ENCODE measurements around the gene EPS8L3.

Gene EPS8L3

DNA sequence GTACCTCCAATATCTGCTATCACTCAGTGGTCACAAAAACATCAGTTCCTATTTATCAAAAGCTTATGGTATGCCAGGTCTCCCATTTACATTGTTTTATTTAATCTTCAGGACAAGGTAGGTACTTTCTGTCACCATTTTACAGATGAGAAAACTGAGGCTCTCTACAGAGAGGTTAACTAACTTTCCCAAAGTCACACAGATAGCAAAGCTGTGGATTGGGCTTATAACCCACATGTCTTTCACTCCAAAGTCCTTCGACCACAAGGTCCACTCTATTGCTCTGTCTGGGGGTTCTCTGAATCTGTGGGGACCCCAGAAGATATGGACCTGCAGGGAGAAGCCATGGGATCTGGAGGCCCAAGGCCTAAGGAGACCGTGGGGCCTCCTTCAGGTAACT, 26.6 kb upstream of the EPS8L3 start:
- Histone ChIP-seq H3K27ac (ENCODE audit: low read depth, low read length) (no peak overlapping the region), H3K36me3 (ENCODE audit: low read length) (no peaks in the 10 kb centered on the region), H3K27me3 (ENCODE audit: low read length) (no peaks in the 10 kb centered on the region), H4K20me1 (ENCODE audit: low read depth, low read length) (no peaks in the 10 kb centered on the region), H3K4me2 (ENCODE audit: low read depth, low read length, poor library complexity, severe bottlenecking) (no peak overlapping the region), H3F3A (ENCODE audit: insufficient read depth) (no peaks in the 10 kb centered on the region), H3K79me2 (ENCODE audit: insufficient read depth, low read length) (no peaks in the 10 kb centered on the region), H3K4me3 (ENCODE audit: insufficient read depth, low read length, poor library complexity, severe bottlenecking) (no peak overlapping the region), H3K9me3 (ENCODE audit: insufficient read depth, low read length) (no peaks in the 10 kb centered on the region), H3K9ac (ENCODE audit: low read length) (no peak overlapping the region), H2AFZ (ENCODE audit: low read depth, low read length, severe bottlenecking) (no peak overlapping the region), H3K9me2 (replicated peaks; ENCODE audit: insufficient read depth, low read length) (no peaks in the 10 kb centered on the region)
- TF ChIP-seq EZH2phosphoT487 (conservative IDR thresholded peaks at IDR 0.05; ENCODE audit: low read length) = no peak
- TF ChIP-seq, protein P1, sequence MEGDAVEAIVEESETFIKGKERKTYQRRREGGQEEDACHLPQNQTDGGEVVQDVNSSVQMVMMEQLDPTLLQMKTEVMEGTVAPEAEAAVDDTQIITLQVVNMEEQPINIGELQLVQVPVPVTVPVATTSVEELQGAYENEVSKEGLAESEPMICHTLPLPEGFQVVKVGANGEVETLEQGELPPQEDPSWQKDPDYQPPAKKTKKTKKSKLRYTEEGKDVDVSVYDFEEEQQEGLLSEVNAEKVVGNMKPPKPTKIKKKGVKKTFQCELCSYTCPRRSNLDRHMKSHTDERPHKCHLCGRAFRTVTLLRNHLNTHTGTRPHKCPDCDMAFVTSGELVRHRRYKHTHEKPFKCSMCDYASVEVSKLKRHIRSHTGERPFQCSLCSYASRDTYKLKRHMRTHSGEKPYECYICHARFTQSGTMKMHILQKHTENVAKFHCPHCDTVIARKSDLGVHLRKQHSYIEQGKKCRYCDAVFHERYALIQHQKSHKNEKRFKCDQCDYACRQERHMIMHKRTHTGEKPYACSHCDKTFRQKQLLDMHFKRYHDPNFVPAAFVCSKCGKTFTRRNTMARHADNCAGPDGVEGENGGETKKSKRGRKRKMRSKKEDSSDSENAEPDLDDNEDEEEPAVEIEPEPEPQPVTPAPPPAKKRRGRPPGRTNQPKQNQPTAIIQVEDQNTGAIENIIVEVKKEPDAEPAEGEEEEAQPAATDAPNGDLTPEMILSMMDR (IDR thresholded peaks at IDR 0.05; ENCODE audit: insufficient read depth, low read length, poor library complexity, severe bottlenecking) = no peak

DNA sequence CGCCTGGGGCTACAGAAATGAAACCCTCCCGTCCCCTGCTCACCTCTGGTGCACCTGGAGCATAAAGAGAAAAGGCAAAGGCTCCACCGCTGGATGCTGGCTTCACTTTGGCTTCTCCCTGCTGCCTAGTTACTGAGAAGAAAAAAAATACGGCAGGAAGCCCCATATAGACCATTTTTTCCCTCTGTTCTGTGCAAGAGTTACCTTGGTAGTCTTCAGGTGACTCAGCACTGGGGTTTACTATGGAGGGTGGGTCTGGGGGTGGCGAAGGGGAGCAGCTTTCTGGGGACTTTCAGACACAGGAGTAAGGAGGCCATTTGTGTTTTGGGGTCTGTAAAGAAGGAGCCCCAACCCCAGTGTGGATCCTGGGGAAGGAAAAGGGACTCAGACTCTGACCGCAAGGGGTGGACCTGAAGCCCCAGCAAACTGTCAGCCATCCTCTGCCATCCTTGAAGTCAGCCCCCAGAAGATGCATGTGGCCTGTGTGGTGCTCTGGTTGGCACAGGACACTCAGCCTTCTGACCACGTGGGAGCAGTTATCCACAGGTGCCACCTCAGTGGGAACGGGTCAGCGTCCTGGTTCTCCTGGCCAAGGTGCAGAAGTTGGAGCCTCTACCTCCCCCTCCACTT, 25.9 kb upstream of the EPS8L3 start:
- TF ChIP-seq, protein P1 (IDR thresholded peaks at IDR 0.05; ENCODE audit: insufficient read depth, low read length, poor library complexity, severe bottlenecking) = no peak
- TF ChIP-seq EZH2phosphoT487 (conservative IDR thresholded peaks at IDR 0.05; ENCODE audit: low read length) = no peak
- no peaks in the 10 kb centered on the region for H3K36me3 ChIP-seq (ENCODE audit: low read length)

DNA sequence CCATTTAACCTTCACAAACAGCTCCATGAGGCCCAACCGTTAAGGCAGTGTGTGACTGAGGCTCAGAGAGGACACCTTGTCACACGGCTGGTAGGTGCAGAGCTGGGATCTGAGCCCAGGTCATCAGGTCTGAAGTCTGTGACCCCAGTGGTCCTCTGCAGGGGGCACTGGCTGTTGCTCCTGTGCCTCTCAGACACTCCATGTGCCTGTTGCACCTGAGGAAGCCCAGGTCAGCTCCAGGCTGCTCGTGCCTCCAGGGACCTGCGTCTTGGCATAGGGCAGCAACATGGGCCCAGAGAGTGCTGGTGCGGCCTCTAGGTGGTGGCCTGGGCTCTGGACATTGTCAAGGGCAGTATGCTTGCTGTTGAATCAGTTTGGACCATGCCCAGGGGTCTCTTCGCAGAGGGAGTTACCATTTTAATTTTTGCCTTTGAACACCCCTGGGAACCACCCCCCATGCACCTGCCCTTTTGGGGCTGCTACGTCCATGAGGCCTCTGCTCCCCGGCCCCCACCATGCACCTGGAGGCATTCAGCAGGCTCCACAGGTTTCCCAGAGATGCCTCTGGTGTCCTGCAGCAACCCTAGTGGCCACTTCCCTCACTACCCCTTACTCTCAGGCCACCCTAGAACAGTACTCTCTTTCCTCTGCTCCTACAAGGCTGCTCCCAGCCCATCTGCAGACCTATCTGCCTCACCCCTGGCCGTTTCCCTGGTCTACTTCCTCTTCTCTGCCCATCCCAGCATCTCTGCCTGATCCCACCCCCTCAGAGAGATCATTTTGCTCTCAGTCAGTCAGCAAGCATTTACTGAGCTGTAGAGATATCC, 25.2 kb upstream of the EPS8L3 start:
- Histone ChIP-seq H3K9me3 (ENCODE audit: insufficient read depth, low read length) (no peaks in the 10 kb centered on the region), H3K9me2 (replicated peaks; ENCODE audit: insufficient read depth, low read length) (no peaks in the 10 kb centered on the region), H3K79me2 (ENCODE audit: insufficient read depth, low read length) (no peaks in the 10 kb centered on the region), H3K36me3 (ENCODE audit: low read length) (no peaks in the 10 kb centered on the region), H3K27ac (ENCODE audit: low read depth, low read length) (no peak overlapping the region), H3K4me3 (ENCODE audit: insufficient read depth, low read length, poor library complexity, severe bottlenecking) (no peak overlapping the region), H3F3A (ENCODE audit: insufficient read depth) (no peaks in the 10 kb centered on the region), H3K9ac (ENCODE audit: low read length) (no peak overlapping the region), H3K4me2 (ENCODE audit: low read depth, low read length, poor library complexity, severe bottlenecking) (no peak overlapping the region), H2AFZ (ENCODE audit: low read depth, low read length, severe bottlenecking) (no peak overlapping the region), H3K27me3 (ENCODE audit: low read length) (no peaks in the 10 kb centered on the region), H4K20me1 (ENCODE audit: low read depth, low read length) (no peaks in the 10 kb centered on the region)
- no peak for TF ChIP-seq EZH2phosphoT487 (conservative IDR thresholded peaks at IDR 0.05; ENCODE audit: low read length)
- TF ChIP-seq, protein P1 (IDR thresholded peaks at IDR 0.05; ENCODE audit: insufficient read depth, low read length, poor library complexity, severe bottlenecking) = no peak

More for the DNA sequence above, 25.9 kb upstream of the EPS8L3 start:
- Histone ChIP-seq H3K9me3 (ENCODE audit: insufficient read depth, low read length) (no peaks in the 10 kb centered on the region), H3K9ac (ENCODE audit: low read length) (no peak overlapping the region), H3K4me2 (ENCODE audit: low read depth, low read length, poor library complexity, severe bottlenecking) (no peak overlapping the region), H3K27me3 (ENCODE audit: low read length) (no peaks in the 10 kb centered on the region), H2AFZ (ENCODE audit: low read depth, low read length, severe bottlenecking) (no peak overlapping the region), H3K27ac (ENCODE audit: low read depth, low read length) (no peak overlapping the region), H3K4me3 (ENCODE audit: insufficient read depth, low read length, poor library complexity, severe bottlenecking) (no peak overlapping the region), H4K20me1 (ENCODE audit: low read depth, low read length) (no peaks in the 10 kb centered on the region), H3K9me2 (replicated peaks; ENCODE audit: insufficient read depth, low read length) (no peaks in the 10 kb centered on the region), H3F3A (ENCODE audit: insufficient read depth) (no peaks in the 10 kb centered on the region), H3K79me2 (ENCODE audit: insufficient read depth, low read length) (no peaks in the 10 kb centered on the region)

Measured in SU-DHL-6 (cell line).